SH-SY5Y (cell line): ENCODE measurements around the gene ZNF345.

Experiments used
- GATA2 ChIP-seq: IDR thresholded peaks from 2 replicates; pipeline ENCODE4 v1.6.1; 2011; ENCODE audit warnings: mild to moderate bottlenecking, low read depth, low read length
- GATA3 ChIP-seq: IDR thresholded peaks from 2 replicates; pipeline ENCODE4 v1.6.1; 2011; ENCODE audit warnings: low read depth, mild to moderate bottlenecking, low read length, moderate library complexity

DNA sequence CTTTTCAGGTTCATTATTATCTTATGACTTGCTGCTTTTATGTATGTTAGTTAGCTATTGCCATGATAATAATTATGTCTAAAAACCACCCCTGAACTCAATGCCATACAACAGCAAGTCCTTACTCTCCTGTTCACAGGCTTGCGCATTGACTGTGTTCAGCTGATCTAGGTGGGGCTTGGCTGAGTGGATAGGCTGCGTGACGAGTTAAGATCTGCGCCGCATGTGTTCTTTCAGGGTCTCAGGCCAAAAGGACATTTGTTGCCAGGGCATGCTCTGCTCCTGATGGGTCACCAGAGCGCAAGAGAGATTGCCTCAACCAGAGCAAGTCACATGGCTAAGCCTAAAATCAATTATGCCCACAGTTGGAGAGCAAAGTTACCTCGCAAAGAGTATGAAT is 66.3 kb downstream of the ZNF345 start:
- TF ChIP-seq GATA2 = no peak
- TF ChIP-seq GATA3 = no peak
